Heart right ventricle (tissue), 16 donors: ENCODE measurements around the gene ANK3. TPM values are rescaled to one million over a fixed set of nuclear protein-coding genes. Genes with fewer than 3 reads are reported as not detected.

ENCODE experiments used
- ATAC-seq, 8 donors: fragments of 200-7000 bp; cut with Tn5 transposase; one replicate each; pipeline ENCODE4 v1.9.1; 2020; ENCODE audit warnings: mild to moderate bottlenecking in 8 of 8, moderate library complexity in 8 of 8, moderate number of reproducible peaks in 1 of 8
- DNase-seq, 2 donors: peaks; one replicate each; pipeline ENCODE4 v3.0.0-alpha.2; 2020
- H3K27ac ChIP-seq, 10 donors: fragments of 200-600 bp; sonication (generic) in 2 of 10; one replicate each; pipeline versions ENCODE4 v1.5.0 to v1.8.0; 2020 to 2022; ENCODE audit warnings: mild to moderate bottlenecking in 3 of 10
- H3K27me3 ChIP-seq, 7 donors: fragments of 200-600 bp; one replicate each; pipeline ENCODE4 v1.8.0; 2021 to 2022; ENCODE audit warnings: mild to moderate bottlenecking in 2 of 7
- H3K36me3 ChIP-seq, 9 donors: fragments of 200-600 bp; sonication (generic) in 1 of 9; one replicate each; pipeline versions ENCODE4 v1.5.0 to v1.8.0; 2020 to 2022; ENCODE audit warnings: mild to moderate bottlenecking in 2 of 9
- H3K4me1 ChIP-seq, 9 donors: fragments of 200-600 bp; sonication (generic) in 1 of 9; one replicate each; pipeline versions ENCODE4 v1.5.0 to v1.8.0; 2020 to 2022; ENCODE audit warnings: mild to moderate bottlenecking in 4 of 9
- H3K4me3 ChIP-seq, 10 donors: fragments of 200-600 bp; sonication (generic) in 2 of 10; one replicate each; pipeline versions ENCODE4 v1.5.0 to v1.8.0; 2020 to 2022; ENCODE audit warnings: mild to moderate bottlenecking in 7 of 10, moderate library complexity in 2 of 10
- H3K9me3 ChIP-seq, 11 donors: fragments of 200-600 bp in 10 of 11; sonication (generic) in 2 of 11; one replicate each; pipeline versions ENCODE4 v1.5.0 to v1.8.0; 2013 to 2022; ENCODE audit warnings: mild to moderate bottlenecking in 2 of 11, control low read depth in 1 of 11, moderate library complexity in 1 of 11
- WGBS, 2 donors: extraction: QIAGEN DNeasy Blood & Tissue Kit; methylation state at CpG; one replicate each; pipeline ENCODE4 v1.1.7; 2013; ENCODE audit warnings: inconsistent platforms in 1 of 2; 5-methylcytosine and 5-hydroxymethylcytosine counted together
- intact Hi-C, 10 donors: fragments of 100-400 bp; cut with DNase I; formaldehyde crosslinking; loops; one replicate each; pipeline versions ENCODE4 v1.11.1 to v1.14.2; 2022
- polyA plus RNA-seq, 2 donors: library from polyadenylated mRNA; stranded (reverse); fragments of 200-250 nt; gene quantifications; one replicate each; pipeline ENCODE4 v1.2.3, GENCODE V29; 2013
- total RNA-seq, 10 donors: library from RNA; stranded (reverse); fragmentation: NEBNext Ultra II Directional in 3 of 10; extraction: Animal tissue kit (Norgen Biotek cat#: 25700) in 3 of 10; gene quantifications; one replicate each; pipeline versions ENCODE4 v1.2.1 to v1.2.4, GENCODE V29; 2021 to 2023
- TF ChIP-seq, protein P1 (sequence below), 9 donors: fragments of 200-600 bp; sonication (generic) in 2 of 9; IDR thresholded peaks; one replicate each; pipeline versions ENCODE4 v1.5.0 to v1.8.0; 2021 to 2022; ENCODE audit warnings: antibody characterized with exemption in 9 of 9, mild to moderate bottlenecking in 5 of 9, moderate library complexity in 1 of 9
- donor health status: Arrhythmogenic right ventricular cardiomyopathy.
- donor health status: ischemic (EF 13 %, LVEDD 7.1; RV severe dilation, severe dysfunction).
- donor health status: healthy with polysubstance abuse.
- donor health status: DM: no; HTN: yes; CAD: no.
- donor health status: DM: no; HTN: no; CAD: no.
- donor health status: ischemic (EF 25% LVEDD 6.9; RV normal size, moderate dysfunction).
- donor health status: ischemic (EF 25% LVEDD 5.7; RV mildly dilated, moderate dysfunction).
- donor health status: healthy.
- donor health status: DM: yes; HTN: yes; CAD: no.
- donor health status: Ischemic cardiomyopathy.
- donor health status: ischemic (EF 35%, LVEDD 5.7; RV mildly dilated, moderate dysfunction).
- donor health status: nonischemic (EF 11% LVEDD 7.7; RV severe dilation, severe dysfunction).
- donor health status: DM: yes; HTN: yes; CAD: no.
- donor health status: PGD.
- donor health status: ischemic (EF 29% LVEDD 5.4; RV normal size, mild dysfunction).
- donor health status: nonischemic (EF 23%, LVEDD 6.1; RV moderate dilation, normal function).

The ANK3 gene
- total and polyA plus RNA-seq, 12 donors, result 34.4 to 287 (median 245) TPM

GRCh38 chr10:60235001-60235400 lies 154.7 kb downstream of the ANK3 start:
- Histone ChIP-seq H3K9me3 (no peaks in the 10 kb centered on the region), H3K4me3 (no peak overlapping the region), H3K27ac (peak overlapping the region in 4 of 10 donors; percentile 15 to 59 (median 19)), H3K4me1 (peaks cover 0 to 45% (median 14%) of the 10 kb centered on the region in 9 donors), H3K27me3 (no peaks in the 10 kb centered on the region), H3K36me3 (no peaks in the 10 kb centered on the region)
- ATAC-seq (peak in 5 of 8 donors; percentile 8 to 45 (median 39)), DNase-seq (peak in 1 of 2 donors; percentile 58)
- 16 to 19% methylated on average over 1 of the region's 1 CpG for WGBS, 2 donors
- TF ChIP-seq, protein P1, sequence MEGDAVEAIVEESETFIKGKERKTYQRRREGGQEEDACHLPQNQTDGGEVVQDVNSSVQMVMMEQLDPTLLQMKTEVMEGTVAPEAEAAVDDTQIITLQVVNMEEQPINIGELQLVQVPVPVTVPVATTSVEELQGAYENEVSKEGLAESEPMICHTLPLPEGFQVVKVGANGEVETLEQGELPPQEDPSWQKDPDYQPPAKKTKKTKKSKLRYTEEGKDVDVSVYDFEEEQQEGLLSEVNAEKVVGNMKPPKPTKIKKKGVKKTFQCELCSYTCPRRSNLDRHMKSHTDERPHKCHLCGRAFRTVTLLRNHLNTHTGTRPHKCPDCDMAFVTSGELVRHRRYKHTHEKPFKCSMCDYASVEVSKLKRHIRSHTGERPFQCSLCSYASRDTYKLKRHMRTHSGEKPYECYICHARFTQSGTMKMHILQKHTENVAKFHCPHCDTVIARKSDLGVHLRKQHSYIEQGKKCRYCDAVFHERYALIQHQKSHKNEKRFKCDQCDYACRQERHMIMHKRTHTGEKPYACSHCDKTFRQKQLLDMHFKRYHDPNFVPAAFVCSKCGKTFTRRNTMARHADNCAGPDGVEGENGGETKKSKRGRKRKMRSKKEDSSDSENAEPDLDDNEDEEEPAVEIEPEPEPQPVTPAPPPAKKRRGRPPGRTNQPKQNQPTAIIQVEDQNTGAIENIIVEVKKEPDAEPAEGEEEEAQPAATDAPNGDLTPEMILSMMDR (IDR thresholded peaks at IDR 0.05), result no peak
- intact Hi-C loops, result loop anchor here in 5 of 10 donors (5.0 to 10.0 kb wide), 3 partner anchors 47 to 200 kb away; no protein-coding TSS in a partner anchor

DNA sequence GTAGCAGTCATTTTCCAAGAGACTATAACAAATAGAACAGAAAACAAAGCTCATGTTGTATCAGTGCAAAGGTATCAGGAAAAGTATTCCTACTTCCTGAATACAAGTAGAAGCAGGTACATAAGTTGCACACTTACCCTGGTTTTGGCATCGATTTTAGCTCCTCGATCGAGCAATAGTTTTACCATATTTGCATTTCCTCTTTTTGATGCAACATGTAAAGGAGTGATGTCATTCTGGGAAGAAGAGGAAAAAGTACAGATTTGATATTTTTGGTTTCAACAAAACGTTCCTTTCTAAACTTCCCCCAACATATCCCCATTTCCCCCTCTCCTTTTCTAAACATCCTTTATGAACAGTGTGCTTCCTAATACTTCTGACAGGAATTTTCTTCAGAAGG lies 155.1 kb downstream of the ANK3 start:
- TF ChIP-seq, protein P1 (IDR thresholded peaks at IDR 0.05), result no peak
- DNase-seq (no peak), ATAC-seq (no peak)
- Histone ChIP-seq H3K27ac (peak overlapping the region in 2 of 10 donors; percentile 21 to 59), H3K36me3 (no peaks in the 10 kb centered on the region), H3K9me3 (no peaks in the 10 kb centered on the region), H3K4me3 (no peak overlapping the region), H3K27me3 (no peaks in the 10 kb centered on the region), H3K4me1 (peaks cover 0 to 45% (median 14%) of the 10 kb centered on the region in 9 donors)
- intact Hi-C loops, result loop anchor here in 2 of 10 donors (10.0 kb wide), 1 partner anchor 200 kb away; no protein-coding TSS in a partner anchor
- WGBS, 2 donors, result 60 to 68% methylated on average over 4 of the region's 4 CpGs

DNA sequence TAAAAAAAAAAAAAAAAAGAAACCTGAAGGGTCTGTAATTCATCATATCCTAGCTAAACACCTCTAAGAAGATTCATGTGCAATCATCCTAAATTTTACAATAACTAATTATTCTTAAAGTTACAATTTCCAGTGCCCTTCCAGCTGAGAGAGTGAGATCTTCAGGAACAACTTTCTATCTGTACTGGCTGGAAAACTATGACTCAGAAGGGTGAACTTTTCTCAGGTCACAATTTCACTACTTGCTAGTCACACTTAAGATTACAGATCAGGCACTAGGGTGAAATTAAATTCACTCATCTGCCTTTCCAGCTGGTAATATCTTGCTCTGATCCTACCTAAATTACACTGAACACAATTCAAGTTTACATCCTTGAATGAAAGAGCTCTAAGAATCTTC lies 158.8 kb downstream of the ANK3 start:
- ATAC-seq (peak in 1 of 8 donors; percentile 51), DNase-seq (no peak)
- TF ChIP-seq, protein P1 (IDR thresholded peaks at IDR 0.05), result no peak
- Histone ChIP-seq H3K4me3 (no peak overlapping the region), H3K27ac (no peak overlapping the region), H3K36me3 (no peaks in the 10 kb centered on the region), H3K9me3 (no peaks in the 10 kb centered on the region), H3K27me3 (no peaks in the 10 kb centered on the region), H3K4me1 (peaks cover 0 to 17% (median 0%) of the 10 kb centered on the region in 9 donors)
- intact Hi-C loops, result loop anchor here in 2 of 10 donors (10.0 kb wide), 1 partner anchor 204 kb away; no protein-coding TSS in a partner anchor

GRCh38 chr10:60224066-60224705 lies 165.5 kb downstream of the ANK3 start:
- no peak for ATAC-seq
- intact Hi-C loops, result no loop called here
- WGBS, 2 donors, result 80 to 85% methylated on average over 8 of the region's 8 CpGs

More at GRCh38 chr10:60224066-60224705, 165.5 kb downstream of the ANK3 start:
- Histone ChIP-seq H3K9me3 (no peaks in the 10 kb centered on the region), H3K27me3 (no peaks in the 10 kb centered on the region), H3K27ac (no peak overlapping the region), H3K4me1 (peaks cover 0 to 10% (median 0%) of the 10 kb centered on the region in 9 donors), H3K36me3 (no peaks in the 10 kb centered on the region), H3K4me3 (no peak overlapping the region)
- no peak for DNase-seq
- TF ChIP-seq, protein P1 (IDR thresholded peaks at IDR 0.05), result no peak
